Astrocyte of the spinal cord (primary cell): ENCODE results near the gene LIX1L.
A peak's percentile ranks its signal among the peaks of the same experiment; 100 is the strongest.

Experiments
- DNase-seq: peaks from one replicate; pipeline ENCODE4 v3.0.0; 2011; ENCODE audit warnings: low read depth, low spot score
- H3K4me3 ChIP-seq: 2 replicates; pipeline ENCODE4 v1.5.1; 2011; ENCODE audit warnings: low read depth, mild to moderate bottlenecking, low read length, moderate library complexity
- in situ Hi-C: cut with HindIII; loops from 2 replicates; pipeline ENCODE4 v1.10.0; 2017; ENCODE audit warnings: low sequenced_read_pairs
- TF ChIP-seq, protein P1 (sequence below): IDR thresholded peaks from 2 replicates; pipeline ENCODE4 v1.5.1; 2012; ENCODE audit warnings: low read depth, mild to moderate bottlenecking, low read length, inconsistent platforms

The LIX1L gene

DNA sequence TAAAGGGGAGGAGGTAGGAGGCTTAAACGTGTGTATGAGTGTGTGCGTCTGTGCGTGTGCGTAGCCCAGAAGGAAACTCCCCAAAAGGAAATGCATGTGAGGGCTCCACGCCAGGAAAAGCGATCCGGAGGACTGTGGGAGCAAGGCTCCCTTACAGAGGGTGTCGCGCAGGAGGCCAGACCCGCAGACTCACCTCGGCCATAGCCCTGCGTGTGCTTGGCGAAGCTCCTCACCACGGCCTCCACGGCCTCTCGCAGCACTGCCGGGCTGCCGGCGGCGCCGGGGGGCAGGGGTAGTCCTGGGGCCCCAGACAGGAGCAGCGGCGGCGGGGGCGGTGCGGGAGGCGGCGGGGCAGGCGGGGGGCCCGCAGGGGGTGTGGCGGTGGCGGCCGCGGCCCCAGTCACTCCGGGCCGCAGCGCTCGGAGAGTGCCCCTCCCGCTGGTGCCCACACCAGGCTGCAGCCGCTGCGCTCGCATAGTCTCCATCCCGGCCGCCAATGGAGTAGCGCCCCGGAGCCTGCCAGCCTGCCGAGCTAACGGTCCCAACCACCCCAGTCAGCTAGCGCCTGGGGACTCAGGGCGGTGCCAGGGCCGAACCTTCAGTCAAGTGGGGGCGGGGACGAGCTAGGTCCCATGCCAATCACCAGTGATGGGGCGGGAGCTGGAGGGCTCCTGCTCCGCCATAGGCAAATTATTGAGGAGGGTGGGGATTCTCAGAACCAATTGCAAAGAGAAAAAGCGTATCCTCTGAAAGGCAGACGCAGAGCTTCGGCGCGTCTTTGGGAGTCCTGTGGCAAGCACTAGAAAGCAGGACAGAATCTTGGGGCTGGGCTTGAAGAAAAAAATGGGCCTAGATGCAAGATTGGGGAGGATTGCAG, at the start of gene LIX1L:
Gene LIX1L, minus strand, starts transcription at position 575 of the 877 bp plus-strand sequence. Its CDS starts 90 bp downstream, at position 485.
- DNase-seq, result peak; percentile 98
- TF ChIP-seq, protein P1, sequence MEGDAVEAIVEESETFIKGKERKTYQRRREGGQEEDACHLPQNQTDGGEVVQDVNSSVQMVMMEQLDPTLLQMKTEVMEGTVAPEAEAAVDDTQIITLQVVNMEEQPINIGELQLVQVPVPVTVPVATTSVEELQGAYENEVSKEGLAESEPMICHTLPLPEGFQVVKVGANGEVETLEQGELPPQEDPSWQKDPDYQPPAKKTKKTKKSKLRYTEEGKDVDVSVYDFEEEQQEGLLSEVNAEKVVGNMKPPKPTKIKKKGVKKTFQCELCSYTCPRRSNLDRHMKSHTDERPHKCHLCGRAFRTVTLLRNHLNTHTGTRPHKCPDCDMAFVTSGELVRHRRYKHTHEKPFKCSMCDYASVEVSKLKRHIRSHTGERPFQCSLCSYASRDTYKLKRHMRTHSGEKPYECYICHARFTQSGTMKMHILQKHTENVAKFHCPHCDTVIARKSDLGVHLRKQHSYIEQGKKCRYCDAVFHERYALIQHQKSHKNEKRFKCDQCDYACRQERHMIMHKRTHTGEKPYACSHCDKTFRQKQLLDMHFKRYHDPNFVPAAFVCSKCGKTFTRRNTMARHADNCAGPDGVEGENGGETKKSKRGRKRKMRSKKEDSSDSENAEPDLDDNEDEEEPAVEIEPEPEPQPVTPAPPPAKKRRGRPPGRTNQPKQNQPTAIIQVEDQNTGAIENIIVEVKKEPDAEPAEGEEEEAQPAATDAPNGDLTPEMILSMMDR, result no peak
- H3K4me3 ChIP-seq, result peak within 1 kb of the TSS; percentile 70
- in situ Hi-C loops, result no loop called here

DNA sequence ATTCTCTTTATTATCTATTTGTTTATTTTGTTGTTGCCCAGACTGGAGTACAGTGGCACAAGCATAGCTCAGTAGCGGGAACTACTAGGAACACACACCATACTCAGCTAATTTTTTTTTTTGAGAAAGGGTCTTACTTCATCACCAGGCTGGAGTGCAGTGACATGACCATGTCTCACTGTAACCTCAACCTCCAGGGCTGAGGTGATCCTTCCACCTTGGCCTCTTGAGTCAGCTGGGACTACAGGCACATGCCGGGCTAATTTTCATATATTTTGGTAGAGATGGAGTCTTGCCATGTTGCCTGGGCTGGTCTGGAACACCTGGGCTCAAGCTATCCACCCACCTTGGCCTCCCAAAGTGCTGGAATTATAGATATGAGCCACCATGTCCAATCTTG, 43.9 kb upstream of the LIX1L start:
- H3K4me3 ChIP-seq, result no peak overlapping the region
- TF ChIP-seq, protein P1, result no peak
- in situ Hi-C loops, result no loop called here
- DNase-seq, result no peak

DNA sequence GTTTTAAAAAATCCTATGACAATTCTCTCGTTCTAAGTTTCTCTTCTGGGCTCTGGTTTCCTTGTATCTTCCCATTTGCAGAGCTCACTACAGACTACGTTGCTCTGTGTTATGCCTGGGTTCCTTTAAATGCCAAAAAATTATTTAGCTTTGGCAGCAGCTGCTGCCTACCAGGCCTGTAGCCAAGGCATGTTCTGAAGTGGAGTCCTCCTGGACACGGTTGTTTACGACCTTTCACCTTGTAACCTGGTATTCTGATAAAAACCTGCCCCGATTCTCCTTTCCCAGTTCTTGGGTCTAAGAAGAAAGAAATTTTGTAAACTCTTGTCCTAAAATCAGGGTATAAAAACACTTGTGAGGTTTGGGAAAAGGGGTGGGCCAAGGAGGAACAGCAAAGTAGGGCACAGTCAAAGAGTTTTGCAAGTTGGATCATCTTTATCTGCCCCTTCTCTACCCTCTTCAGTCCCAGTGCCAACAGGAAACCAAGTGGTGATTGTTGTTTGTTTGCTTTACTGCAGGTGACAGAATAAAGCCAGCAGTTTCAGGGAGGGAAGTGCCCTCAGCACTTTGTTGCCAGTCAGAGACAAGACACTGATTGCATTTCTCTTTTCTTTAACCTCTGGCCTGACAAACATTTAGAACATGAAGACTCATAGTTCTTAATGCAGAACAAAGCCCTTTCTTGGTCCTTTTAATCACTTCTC, 41.7 kb upstream of the LIX1L start:
- in situ Hi-C loops, result no loop called here
- DNase-seq, result no peak
- no peak overlapping the region for H3K4me3 ChIP-seq

DNA sequence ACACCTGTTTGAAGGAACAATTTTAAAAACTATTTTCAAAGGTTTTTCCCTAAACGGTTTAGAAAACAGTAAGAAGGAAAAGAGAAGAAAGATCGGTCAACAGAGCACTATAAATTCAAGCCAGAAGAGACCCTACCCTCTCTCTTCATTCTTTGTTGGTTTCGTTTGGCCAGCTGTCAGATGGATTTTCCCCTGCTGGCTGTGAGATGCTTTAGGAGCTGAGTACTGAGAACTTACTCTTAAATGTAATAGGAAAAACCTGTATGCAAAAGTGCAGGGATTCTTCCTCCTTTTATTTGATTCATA, 39.9 kb upstream of the LIX1L start:
- no peak for DNase-seq
- TF ChIP-seq, protein P1, result no peak
- no peak overlapping the region for H3K4me3 ChIP-seq
- in situ Hi-C loops, result no loop called here

More for the DNA sequence above, 41.7 kb upstream of the LIX1L start:
- TF ChIP-seq, protein P1, result no peak

DNA sequence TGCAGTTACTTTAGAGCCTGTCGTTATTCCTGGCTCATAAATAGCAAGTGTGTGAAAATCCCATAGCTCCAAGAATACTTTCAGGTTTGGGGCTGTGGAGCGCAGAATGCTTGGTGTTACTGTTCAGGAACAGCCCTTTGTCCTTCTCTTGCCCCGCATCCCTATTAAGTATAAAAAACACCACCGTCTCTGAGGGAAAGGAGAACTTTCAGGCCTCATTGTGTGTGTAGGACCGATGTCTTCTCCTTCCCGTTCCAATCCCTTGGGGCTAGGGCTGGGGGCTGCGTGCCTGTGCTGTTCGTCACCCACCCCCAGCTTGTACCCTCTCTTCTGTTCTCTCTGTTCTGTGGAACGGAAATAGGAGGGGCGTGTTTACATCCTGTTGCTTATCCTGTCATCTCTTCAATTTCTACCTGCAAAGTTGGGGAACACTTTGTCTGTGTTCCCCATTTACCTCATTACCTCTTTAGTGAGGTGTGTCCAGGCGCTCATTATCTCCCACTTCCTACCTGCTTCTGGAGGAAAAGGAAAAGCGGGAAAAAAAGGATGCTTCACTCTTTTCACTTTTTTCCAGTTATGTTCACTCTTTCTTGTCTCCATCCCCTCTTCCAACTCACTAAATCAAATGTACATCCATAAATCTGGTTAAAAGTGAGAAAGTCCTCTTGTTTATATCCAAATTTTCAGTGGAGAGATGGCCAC, 39.4 kb upstream of the LIX1L start:
- peak overlapping the region; percentile 97 for H3K4me3 ChIP-seq
- in situ Hi-C loops, result no loop called here
- TF ChIP-seq, protein P1, result no peak
- DNase-seq, result no peak

DNA sequence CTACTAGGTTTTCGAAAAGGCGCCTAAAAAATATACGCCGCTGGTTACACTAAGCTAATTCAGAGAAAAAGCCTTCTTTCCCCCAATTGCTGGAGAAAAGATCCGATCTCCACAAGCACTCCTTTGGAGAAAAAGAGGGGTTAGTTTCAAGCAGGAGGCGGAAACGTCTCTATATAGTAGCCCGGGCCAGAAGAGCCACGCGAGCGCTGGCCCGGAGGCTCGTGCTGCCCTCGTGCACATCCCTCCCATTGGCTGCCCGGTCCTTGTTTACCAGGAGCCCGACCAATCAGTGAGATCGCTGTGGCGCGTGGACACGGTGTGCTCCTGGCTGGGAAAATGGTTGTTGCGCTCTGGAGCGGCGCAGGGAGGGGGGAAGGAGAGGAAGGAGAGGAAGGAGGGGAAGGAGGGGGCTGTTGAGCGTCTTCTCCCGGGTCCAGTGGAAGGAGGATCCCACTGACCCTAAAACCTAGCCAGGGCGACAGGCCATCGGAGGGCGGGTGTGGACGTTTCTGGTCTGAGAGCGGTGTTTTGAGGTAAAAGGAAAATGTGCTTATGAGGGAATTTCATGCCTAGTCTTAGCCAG, 38.7 kb upstream of the LIX1L start, which contains the start of gene TXNIP:
Gene TXNIP, minus strand, starts transcription at position 147 of the 583 bp plus-strand sequence. CDS start 313 bp downstream, outside the sequence.
- peak within 1 kb of the TSS; percentile 97 for H3K4me3 ChIP-seq
- DNase-seq, result peak; percentile 98
- TF ChIP-seq, protein P1, result no peak
- in situ Hi-C loops, result no loop called here
